Fibroblast of skin of left quadriceps (primary cell): ENCODE measurements around the gene SPNS2.

Experiments
- DNase-seq, 2 experiments: peaks; one replicate each; pipeline ENCODE4 v3.0.0-alpha.2; 2013; ENCODE audit warnings: low read depth in 2 of 2

Gene SPNS2

GRCh38 chr17:4480929-4481898 is 17.5 kb upstream of the SPNS2 start:
- DNase-seq: no peak

GRCh38 chr17:4482338-4483011 is 16.2 kb upstream of the SPNS2 start:
- DNase-seq: no peak

DNA sequence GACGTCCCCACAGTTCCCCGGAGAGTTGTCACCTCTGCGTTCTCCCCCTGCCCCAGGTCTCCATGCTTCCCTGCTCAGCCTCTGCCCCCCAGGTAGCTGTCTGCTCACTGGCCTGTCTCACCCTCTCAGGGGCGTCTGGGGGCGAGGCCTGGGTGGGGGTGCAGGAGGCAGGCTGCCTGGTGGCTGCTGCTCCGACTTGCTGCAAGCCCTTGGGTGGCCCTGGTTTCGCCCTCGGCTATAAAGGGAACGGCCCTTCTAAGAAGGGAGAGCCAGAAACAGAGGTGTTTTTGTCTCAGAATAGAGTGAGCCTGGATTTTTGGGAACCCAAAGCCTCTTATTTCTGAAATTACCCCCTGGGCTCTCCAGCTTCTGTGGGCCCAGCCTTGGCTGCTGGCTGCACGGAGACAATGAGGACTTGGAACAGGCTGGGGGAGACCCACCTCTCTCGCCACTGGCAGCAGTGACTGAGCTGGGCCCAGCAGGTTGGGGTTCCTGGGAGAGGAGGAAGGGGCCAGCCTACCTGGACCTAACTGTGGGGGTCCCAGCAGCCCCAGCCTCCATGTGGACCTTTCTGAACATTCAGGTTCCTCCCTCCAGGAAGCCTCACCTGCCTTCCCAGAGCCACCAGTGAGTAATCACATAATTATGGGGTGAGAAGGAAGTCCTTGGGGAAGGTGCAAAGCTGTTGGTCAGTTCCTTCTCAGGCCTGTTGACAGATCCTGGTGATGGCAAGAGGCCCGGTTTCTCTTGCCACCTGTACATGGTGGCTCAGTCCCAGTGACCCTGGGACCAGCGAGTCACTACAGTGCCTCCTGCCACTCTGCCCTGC is 15.5 kb upstream of the SPNS2 start:
- DNase-seq: no peak

GRCh38 chr17:4485676-4486646 is 12.7 kb upstream of the SPNS2 start:
- DNase-seq: no peak

- no peak for DNase-seq
Measured at GRCh38 chr17:4487296-4487695, 11.4 kb upstream of the SPNS2 start.

GRCh38 chr17:4487820-4488716 is 10.6 kb upstream of the SPNS2 start:
- DNase-seq: no peak

GRCh38 chr17:4488989-4489595 is 9.6 kb upstream of the SPNS2 start:
- no peak for DNase-seq

- no peak for DNase-seq
Measured at GRCh38 chr17:4490109-4490591, 8.5 kb upstream of the SPNS2 start.

DNA sequence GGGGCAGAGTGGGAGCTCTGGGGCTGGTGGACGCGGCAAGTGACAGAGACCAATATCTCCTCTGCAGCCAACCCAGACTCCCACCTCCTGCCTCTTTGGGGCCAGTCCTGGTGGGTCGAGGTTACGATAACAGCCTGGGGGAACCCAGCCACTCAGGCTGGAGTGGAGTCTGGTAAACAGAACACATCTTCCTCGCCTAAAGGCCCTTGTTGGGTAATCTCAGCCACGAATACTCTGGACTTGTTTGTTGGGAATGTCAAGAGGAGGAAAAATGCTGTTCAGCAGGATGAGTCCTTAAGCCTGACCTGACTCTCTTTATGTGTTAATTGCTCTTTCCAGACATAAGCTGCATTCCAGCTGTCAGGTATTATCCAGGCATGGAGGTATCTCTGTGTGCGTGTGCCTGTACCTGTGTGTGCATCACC is 8.0 kb upstream of the SPNS2 start:
- no peak for DNase-seq

DNA sequence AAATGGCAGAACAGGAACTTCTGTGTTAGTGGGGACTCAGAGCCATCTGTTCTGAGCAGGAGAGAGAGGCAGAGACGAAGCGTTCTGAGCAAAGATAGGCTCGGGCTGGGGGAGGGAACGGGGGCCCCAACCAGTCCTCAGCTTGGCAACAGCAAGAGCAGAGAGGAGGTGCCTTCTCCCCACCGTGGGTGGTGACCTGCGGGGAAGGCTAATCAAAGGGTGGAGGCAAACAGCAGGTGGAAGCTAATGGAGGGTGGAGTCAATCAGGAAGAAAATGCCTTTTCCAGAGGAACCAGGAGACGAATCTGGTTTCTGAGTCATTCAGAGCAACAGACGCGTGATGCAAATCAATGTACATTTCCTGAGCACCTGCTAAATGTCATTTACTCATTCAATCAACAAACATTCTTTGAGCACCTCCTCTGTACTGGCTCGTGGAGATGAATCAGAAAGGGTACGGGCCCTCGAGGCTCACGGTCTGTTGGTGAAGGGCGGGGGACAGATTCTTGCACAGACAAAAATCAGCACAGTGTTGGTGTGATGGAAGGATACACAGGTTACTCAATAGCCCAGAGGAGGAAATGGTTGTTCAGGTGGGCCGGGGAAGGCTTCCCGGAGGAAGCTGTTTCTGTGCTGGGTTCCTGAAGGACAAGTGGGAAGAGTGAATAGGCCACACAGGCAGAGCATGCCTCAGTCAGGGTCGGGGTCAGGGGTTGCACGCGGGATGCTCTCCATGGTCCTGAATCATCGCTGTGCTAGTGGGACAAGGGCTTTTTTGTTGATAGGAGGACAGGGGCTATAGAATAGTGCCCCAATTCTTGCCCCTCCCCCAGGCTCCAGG is 5.7 kb upstream of the SPNS2 start:
- DNase-seq: no peak

DNA sequence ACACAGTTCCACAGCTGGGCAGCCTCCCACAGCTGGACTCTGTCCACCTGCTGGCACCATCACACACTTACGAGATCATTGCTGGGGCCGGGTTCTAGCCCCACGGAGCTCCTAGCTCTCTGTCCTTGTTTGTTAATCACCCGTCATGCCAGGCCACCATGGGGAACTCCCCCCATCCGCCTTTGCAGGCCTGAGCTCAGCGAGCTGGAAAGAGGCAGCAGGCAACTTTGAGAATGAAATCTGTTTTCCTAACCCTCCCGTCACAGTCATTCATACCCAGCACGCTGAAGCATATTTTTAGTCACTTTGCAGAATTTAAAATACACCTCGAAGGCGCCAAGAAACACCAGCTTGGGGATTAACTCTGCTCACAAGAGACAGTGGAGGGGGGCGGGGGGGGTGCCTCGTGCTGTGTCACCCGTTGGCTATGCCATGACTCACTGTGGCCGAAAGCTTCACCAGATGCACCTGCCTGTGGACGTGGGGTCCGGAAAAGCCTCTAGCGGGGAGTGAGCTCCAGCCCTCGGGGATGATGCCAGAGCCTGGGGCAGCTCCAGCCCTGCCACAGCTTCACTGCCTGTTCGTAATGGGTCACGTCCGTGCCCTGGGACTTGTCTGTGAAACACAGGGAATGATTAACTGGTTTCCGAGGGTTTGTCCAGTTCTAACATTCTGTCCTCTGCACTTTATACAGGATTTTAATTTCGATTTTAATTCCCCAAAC is 1.4 kb upstream of the SPNS2 start:
- DNase-seq: no peak

DNA sequence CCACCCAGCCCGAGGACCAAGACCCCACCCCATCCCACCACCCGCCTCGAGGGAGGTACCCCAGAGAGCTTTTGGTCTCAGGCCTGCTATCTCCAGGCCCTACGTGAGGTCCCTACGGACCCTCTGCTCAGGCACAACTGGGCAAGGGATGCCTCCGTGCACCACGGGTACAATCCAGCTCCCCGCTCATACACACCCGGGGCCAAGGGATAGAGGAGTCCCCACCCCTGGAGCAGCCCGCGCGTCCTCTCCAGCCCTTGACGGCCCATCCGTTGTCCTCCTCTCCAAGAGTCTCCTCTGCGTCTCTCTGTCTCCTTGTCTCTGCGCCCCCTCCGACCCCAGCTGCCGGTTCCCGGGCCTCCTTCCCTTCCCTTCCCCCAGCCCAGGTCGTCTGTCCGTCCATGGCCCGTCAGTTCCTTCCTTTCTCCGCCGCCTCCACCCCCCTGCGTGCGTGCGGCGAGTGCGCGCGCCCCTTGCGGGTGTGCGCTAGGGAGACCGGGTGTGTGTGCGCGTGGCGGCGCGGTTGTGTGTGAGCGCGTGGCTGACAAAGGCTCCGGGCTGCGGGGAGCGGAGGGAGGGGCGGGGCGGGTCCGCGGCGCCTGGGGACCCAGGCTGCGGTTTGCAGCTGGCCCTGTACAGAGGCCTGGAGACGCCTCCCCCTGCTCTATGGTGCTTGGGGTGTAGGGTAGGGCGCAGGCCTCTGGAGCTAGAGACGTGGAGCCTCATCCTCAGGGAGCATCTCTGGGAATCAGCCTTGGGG is 930 bp downstream of the SPNS2 start:
- DNase-seq: no peak

DNA sequence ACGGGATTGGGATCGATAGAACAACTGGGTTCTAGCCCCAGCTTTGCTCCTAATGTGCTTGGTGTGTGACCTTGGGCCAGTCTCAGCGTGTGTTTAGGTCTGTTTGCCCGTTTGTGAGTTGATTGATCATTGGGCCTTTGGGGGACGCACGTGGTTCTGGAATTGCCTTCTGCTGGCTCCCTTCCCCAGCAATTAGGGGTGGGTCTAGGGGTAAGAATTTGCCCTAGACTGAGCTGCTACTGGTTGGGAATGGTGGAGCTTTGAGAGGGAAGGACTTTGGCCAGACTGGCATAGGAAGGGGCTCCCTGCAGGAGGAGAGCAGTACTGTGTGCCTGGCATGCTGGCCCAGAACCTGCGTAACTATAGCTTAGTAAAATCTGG is 1.5 kb downstream of the SPNS2 start:
- no peak for DNase-seq

- DNase-seq: no peak
Measured at GRCh38 chr17:4501295-4501949, 2.7 kb downstream of the SPNS2 start.

- no peak for DNase-seq
Measured at GRCh38 chr17:4502466-4503154, 3.9 kb downstream of the SPNS2 start.
